Ishikawa (cell line): Measurements from ENCODE around the gene RAI1.

Source experiments
- EGR1 ChIP-seq: IDR thresholded peaks from 2 replicates; pipeline ENCODE4 v1.6.1; 2012
- EP300 ChIP-seq: IDR thresholded peaks from 2 replicates; pipeline ENCODE4 v1.6.1; 2012; ENCODE audit warnings: borderline replicate concordance
- RAD21 ChIP-seq: IDR thresholded peaks from 2 replicates; pipeline ENCODE4 v1.6.1; 2012; ENCODE audit warnings: low read depth
- TAF1 ChIP-seq: IDR thresholded peaks from 2 replicates; pipeline ENCODE4 v1.6.1; 2012; ENCODE audit warnings: low read depth, mild to moderate bottlenecking
- YY1 ChIP-seq: IDR thresholded peaks from 2 replicates; pipeline ENCODE4 v1.6.1; 2012; ENCODE audit warnings: low read depth
- TF ChIP-seq, protein P1 (sequence below): IDR thresholded peaks from 2 replicates; pipeline ENCODE4 v1.6.1; 2012; ENCODE audit warnings: low read depth, mild to moderate bottlenecking
- TF ChIP-seq, protein P2 (sequence below): IDR thresholded peaks from 2 replicates; pipeline ENCODE4 v1.6.1; 2012

DNA sequence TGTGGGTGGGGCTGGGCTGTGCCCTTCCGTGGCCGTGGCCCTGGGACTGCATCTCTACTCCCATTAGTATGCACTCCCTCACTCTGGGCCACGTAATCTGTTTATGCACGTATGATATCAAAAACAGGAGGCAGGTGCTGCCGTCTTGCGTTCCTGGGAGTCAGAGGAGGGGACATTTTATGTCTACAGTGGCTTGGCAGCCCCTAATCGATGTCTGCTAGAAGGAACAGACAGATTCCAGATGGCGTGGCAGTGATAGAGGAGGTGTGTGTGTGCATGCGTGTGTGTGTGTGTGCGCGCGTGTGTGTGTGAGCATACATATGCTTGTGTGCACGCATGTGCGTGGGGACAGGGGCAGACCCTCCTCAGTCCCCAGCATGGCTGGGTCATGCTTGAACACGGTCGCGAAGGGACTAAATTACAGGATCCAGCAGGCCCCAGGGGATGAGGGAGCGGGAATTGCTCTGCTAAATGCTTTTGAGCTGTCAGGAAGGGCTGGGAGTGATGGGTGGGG is 110.8 kb downstream of the RAI1 start:
- TF ChIP-seq, protein P1, sequence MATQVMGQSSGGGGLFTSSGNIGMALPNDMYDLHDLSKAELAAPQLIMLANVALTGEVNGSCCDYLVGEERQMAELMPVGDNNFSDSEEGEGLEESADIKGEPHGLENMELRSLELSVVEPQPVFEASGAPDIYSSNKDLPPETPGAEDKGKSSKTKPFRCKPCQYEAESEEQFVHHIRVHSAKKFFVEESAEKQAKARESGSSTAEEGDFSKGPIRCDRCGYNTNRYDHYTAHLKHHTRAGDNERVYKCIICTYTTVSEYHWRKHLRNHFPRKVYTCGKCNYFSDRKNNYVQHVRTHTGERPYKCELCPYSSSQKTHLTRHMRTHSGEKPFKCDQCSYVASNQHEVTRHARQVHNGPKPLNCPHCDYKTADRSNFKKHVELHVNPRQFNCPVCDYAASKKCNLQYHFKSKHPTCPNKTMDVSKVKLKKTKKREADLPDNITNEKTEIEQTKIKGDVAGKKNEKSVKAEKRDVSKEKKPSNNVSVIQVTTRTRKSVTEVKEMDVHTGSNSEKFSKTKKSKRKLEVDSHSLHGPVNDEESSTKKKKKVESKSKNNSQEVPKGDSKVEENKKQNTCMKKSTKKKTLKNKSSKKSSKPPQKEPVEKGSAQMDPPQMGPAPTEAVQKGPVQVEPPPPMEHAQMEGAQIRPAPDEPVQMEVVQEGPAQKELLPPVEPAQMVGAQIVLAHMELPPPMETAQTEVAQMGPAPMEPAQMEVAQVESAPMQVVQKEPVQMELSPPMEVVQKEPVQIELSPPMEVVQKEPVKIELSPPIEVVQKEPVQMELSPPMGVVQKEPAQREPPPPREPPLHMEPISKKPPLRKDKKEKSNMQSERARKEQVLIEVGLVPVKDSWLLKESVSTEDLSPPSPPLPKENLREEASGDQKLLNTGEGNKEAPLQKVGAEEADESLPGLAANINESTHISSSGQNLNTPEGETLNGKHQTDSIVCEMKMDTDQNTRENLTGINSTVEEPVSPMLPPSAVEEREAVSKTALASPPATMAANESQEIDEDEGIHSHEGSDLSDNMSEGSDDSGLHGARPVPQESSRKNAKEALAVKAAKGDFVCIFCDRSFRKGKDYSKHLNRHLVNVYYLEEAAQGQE, result no peak
- TF ChIP-seq YY1, result no peak
- no peak for TF ChIP-seq RAD21
- TF ChIP-seq EGR1, result no peak
- no peak for TF ChIP-seq TAF1
- TF ChIP-seq, protein P2, sequence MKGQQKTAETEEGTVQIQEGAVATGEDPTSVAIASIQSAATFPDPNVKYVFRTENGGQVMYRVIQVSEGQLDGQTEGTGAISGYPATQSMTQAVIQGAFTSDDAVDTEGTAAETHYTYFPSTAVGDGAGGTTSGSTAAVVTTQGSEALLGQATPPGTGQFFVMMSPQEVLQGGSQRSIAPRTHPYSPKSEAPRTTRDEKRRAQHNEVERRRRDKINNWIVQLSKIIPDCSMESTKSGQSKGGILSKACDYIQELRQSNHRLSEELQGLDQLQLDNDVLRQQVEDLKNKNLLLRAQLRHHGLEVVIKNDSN, result no peak
- no peak for TF ChIP-seq EP300
